Measurements from ENCODE around the gene PMPCA. TPM values are rescaled to one million over a fixed set of nuclear protein-coding genes. Genes with fewer than 3 reads are reported as not detected.
"Not testable (repeated sequence)": the region's sequence is repeated elsewhere in the genome, so short reads cannot be mapped to it uniquely, and the experiment has no call there.

The PMPCA gene
- total RNA-seq, 1 donor from 2014 or later: 61.3 TPM

GRCh38 chr9:136403538-136403914 lies 6.9 kb upstream of the PMPCA start:
- Mint-ChIP-seq H3K27me3 (ENCODE audit: unreplicated experiment) (peaks cover 18% of the 10 kb centered on the region), H3K4me1 (ENCODE audit: unreplicated experiment) (peaks cover 7% of the 10 kb centered on the region), H3K4me3 (ENCODE audit: unreplicated experiment) (no peak overlapping the region), H3K27ac (ENCODE audit: unreplicated experiment) (no peak overlapping the region), H3K9me3 (ENCODE audit: unreplicated experiment) (no peaks in the 10 kb centered on the region), H3K36me3 (ENCODE audit: low read depth, unreplicated experiment) (peaks cover 20% of the 10 kb centered on the region)
- no peak for DNase-seq (ENCODE audit: low spot score)
- no peak for TF ChIP-seq CTCF (IDR thresholded peaks at IDR 0.05; ENCODE audit: unreplicated experiment)

GRCh38 chr9:136403915-136404800 lies 6.3 kb upstream of the PMPCA start:
- H3K4me3 Mint-ChIP-seq (ENCODE audit: unreplicated experiment): peak overlapping the region; percentile 18
- no peak for DNase-seq (ENCODE audit: low spot score)
- H3K36me3 Mint-ChIP-seq (ENCODE audit: low read depth, unreplicated experiment): peaks cover 21% of the 10 kb centered on the region
- no peak overlapping the region for H3K27ac Mint-ChIP-seq (ENCODE audit: unreplicated experiment)
- no peaks in the 10 kb centered on the region for H3K9me3 Mint-ChIP-seq (ENCODE audit: unreplicated experiment)
- peaks cover 17% of the 10 kb centered on the region for H3K27me3 Mint-ChIP-seq (ENCODE audit: unreplicated experiment)
- peaks cover 7% of the 10 kb centered on the region for H3K4me1 Mint-ChIP-seq (ENCODE audit: unreplicated experiment)
- TF ChIP-seq CTCF (IDR thresholded peaks at IDR 0.05; ENCODE audit: unreplicated experiment): no peak

GRCh38 chr9:136404801-136405136 lies 5.7 kb upstream of the PMPCA start:
- H3K4me1 Mint-ChIP-seq (ENCODE audit: unreplicated experiment): peaks cover 11% of the 10 kb centered on the region
- peaks cover 21% of the 10 kb centered on the region for H3K36me3 Mint-ChIP-seq (ENCODE audit: low read depth, unreplicated experiment)
- no peak overlapping the region for H3K27ac Mint-ChIP-seq (ENCODE audit: unreplicated experiment)
- peaks cover 18% of the 10 kb centered on the region for H3K27me3 Mint-ChIP-seq (ENCODE audit: unreplicated experiment)
- TF ChIP-seq CTCF (IDR thresholded peaks at IDR 0.05; ENCODE audit: unreplicated experiment): no peak
- DNase-seq (ENCODE audit: low spot score): no peak
- no peaks in the 10 kb centered on the region for H3K9me3 Mint-ChIP-seq (ENCODE audit: unreplicated experiment)
- H3K4me3 Mint-ChIP-seq (ENCODE audit: unreplicated experiment): peak overlapping the region; percentile 37

GRCh38 chr9:136405481-136405880 lies 5.0 kb upstream of the PMPCA start:
- DNase-seq (ENCODE audit: low spot score): no peak
- Mint-ChIP-seq H3K27me3 (ENCODE audit: unreplicated experiment) (peaks cover 18% of the 10 kb centered on the region), H3K27ac (ENCODE audit: unreplicated experiment) (no peak overlapping the region), H3K4me1 (ENCODE audit: unreplicated experiment) (peaks cover 13% of the 10 kb centered on the region), H3K9me3 (ENCODE audit: unreplicated experiment) (no peaks in the 10 kb centered on the region), H3K4me3 (ENCODE audit: unreplicated experiment) (no peak overlapping the region), H3K36me3 (ENCODE audit: low read depth, unreplicated experiment) (peaks cover 21% of the 10 kb centered on the region)
- no peak for TF ChIP-seq CTCF (IDR thresholded peaks at IDR 0.05; ENCODE audit: unreplicated experiment)

- not testable (repeated sequence) for H3K9me3 Mint-ChIP-seq (ENCODE audit: unreplicated experiment); DNase-seq (ENCODE audit: low spot score); H3K4me3 Mint-ChIP-seq (ENCODE audit: unreplicated experiment); H3K27ac Mint-ChIP-seq (ENCODE audit: unreplicated experiment)
- Mint-ChIP-seq H3K27me3 (ENCODE audit: unreplicated experiment) (peaks cover 17% of the 10 kb centered on the region), H3K4me1 (ENCODE audit: unreplicated experiment) (peaks cover 15% of the 10 kb centered on the region), H3K36me3 (ENCODE audit: low read depth, unreplicated experiment) (peaks cover 21% of the 10 kb centered on the region)
Observed at GRCh38 chr9:136405904-136406303, 4.6 kb upstream of the PMPCA start.

GRCh38 chr9:136407061-136407460 lies 3.4 kb upstream of the PMPCA start:
- peaks cover 18% of the 10 kb centered on the region for H3K27me3 Mint-ChIP-seq (ENCODE audit: unreplicated experiment)
- H3K36me3 Mint-ChIP-seq (ENCODE audit: low read depth, unreplicated experiment): peaks cover 23% of the 10 kb centered on the region
- not testable (repeated sequence) for H3K27ac Mint-ChIP-seq (ENCODE audit: unreplicated experiment); H3K4me3 Mint-ChIP-seq (ENCODE audit: unreplicated experiment); DNase-seq (ENCODE audit: low spot score); H3K9me3 Mint-ChIP-seq (ENCODE audit: unreplicated experiment)
- H3K4me1 Mint-ChIP-seq (ENCODE audit: unreplicated experiment): peaks cover 25% of the 10 kb centered on the region

Data from endothelial cell (in vitro differentiated cells).